CD4-positive, alpha-beta T cell treated with Interleukin-15 for 1 hour (primary cell): ENCODE data around the gene SERPIND1.

ENCODE experiments used
- DNase-seq: peaks from one replicate; pipeline ENCODE4 v3.0.0-alpha.2; 2020

Gene SERPIND1

DNA sequence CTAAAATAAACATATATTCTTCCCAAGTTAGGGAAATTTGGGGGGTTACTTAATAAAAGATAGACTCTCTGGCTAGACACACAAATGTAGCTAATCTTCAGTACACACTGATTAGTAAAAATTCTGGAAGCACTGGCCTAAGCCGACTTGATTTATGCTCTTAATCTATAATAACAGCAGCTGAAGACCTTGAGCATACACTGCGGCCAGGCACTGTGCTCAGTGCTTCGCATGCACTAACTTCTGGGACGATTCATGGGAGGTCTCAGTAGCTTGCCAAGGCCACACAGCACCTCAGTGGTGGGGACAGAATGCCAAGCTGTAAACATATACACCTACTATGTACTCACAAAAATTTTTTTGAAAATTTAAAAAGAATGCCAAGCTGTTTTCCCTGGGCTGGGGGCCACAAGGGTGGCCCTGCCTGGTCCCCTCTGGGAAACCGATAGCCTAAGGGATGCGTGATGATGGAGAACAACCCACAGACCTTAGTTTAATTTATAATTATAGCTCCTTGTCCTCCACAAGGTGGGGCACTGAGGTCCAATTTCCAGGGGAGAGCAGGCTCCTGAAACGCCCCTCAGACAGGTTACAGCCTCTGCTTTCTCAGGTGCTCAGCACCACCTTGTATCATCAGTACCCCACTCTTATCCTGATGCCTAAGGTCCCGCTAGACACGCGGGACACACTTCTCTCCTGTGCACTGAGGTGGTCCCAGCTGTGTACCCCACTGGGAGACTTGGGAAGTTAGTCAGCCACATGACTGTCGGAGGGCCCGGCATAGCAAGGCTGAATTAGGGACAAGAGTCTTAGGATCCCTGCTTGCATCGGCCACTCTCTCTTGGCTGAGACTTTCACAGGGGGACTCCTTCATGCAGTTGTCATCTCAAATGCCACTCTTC is 20.1 kb downstream of the SERPIND1 start:
- DNase-seq = no peak

DNA sequence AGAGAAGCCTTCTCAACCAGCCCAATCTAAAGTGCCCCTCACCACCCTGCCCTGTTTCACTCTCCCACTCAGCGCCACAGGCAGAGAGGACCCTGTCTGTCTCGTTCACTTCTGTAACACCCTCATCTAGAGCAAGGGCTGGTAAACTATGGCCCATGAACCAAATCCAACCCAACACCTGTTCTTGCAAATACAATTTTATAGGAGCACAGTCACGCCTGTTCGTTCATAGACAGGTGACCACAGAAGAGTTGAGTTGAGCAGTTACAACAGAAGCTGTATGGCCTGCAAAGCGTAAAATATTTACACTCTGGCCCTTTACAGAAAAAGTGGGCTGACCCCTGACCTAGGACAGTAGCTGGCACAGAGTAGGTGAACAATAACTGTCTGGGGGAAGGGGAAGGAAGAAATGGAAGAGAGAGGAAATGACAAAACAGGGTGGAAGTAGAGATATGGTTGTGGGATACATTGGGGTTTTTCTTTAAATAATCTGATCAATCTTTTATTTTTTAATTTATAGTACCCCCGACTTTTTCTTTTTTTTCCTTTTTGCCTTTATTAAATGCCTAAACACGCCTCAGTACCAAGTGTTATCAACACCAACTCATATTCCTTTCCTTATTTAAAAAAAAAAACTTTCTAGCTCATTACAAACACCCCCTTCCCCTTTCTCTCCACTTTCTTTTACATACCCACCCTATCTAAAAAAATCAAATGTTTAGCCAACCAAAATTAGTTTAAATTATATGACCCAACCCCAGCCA is 20.9 kb downstream of the SERPIND1 start:
- DNase-seq = no peak

DNA sequence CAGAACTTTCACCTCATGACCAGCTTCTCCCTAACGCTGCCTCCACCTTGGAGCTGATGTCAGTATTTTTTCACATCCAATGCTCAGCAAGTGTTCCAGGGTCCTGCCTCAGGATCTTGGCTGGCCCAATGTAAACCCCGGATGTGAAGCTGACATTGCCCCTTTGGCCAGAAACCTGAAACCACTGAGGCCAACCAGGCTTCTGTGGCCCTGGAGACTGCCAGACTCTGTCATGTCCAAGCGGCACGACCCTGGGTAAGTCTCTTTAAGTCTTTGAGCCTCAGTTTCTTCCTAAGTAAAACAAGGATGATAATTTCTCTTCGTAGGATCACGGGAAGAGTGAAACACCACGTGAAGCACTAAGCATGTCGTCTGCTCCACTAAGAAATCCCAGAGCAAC is 22.8 kb downstream of the SERPIND1 start:
- DNase-seq = no peak

DNA sequence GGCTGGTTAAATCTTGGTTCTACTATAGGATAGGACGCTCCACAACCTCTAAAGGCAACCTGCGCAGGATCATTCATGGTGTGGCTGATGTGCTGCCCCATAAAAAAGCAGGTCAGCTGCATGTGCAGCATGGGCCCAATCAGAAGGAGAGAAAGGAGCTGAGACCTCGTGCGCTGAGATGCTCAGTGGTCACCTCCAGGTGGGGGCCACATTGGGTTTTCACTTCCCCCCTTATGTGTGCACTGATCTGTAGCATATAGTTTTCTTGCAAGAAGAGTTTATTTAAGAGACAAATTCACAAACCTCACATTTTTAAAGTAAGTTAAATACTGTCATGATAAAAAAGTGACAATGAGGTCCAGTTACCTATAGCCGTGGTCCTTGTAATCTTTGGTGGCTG is 24.3 kb downstream of the SERPIND1 start:
- no peak for DNase-seq

DNA sequence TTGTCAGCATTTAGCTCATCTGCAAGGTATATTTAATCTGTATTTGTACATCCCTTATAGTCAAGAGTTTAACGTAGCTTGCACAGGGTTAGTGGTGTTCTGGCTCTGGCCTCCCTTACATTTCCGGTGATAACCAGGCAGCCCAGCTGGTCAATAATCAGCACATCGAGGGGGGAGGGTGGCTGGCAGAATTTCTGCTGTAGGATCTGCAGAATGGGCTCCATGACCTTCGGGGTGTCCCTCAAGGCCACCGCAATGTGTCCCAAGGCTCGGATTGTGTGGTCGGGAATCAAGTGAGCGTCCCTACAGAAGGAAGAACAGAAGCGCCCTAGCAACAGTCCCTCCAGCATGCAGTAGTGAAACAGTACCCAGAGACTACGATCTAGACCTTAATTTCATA is 25.1 kb downstream of the SERPIND1 start:
- DNase-seq = no peak

DNA sequence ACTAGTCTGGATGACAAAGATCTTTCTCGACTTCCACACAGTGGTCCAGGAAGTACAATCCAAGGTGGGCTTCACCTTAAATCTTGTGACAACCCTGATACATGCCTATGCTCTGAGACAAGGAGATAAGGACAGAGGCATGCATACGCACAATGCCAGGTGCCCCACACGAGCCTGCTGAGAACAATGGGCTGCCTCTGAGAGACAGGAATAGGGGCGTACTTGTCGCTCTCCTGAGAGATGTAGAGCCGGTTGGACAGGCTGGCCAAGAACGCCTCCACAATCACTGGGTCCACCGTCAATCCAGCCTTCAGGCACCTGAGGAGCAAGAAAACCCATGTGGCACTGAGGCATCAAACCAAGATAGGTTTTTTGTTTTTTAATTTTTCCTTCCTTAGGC is 25.5 kb downstream of the SERPIND1 start:
- no peak for DNase-seq

DNA sequence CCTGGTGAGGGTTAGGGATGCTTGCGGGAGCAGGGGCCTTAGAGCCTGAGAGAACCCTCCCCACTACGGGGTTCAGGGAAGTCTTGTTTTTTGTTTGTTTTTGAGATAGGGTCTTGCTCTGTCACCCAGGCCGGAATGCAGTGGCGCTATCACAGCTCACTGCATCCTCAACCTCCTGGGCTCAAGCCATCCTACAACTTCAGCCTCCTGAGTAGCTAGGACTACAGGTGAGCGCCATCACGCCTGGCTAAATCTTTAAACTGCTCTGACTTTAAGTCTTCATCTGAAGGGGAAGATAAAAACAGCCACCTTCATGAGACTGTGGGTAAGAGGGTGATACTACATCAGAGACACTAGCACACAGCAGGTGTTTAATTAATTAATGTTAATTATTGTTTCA is 28.5 kb downstream of the SERPIND1 start:
- DNase-seq = no peak

DNA sequence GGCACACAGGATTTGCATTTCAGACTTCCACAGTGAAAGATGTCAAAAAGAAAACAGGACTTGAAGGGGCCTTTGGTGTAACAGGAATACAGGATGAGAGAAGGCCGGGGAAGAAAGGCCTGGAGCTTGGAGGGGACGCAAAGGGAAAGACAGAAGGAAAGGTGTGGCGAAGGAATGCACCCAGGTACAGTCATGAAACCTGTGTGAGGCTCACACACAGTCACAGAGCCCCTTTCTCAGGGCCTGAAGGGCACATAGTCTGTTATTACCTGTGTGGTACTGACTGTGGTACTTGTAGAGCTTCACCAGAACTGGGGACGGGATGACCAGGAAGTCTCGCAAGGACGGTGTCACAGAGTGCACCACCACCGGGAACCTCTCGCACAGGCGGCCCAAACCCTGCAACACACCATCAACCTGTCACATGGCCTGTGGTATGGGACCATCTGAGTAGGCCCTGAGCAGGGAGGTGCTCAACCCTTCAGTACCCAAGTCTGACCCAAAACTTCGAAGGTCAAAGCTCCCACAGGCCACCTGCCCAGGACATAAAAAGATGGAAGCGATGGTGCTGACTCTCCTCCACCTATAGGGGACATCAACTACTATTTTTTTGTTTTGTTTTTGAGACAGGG is 29.1 kb downstream of the SERPIND1 start:
- no peak for DNase-seq

DNA sequence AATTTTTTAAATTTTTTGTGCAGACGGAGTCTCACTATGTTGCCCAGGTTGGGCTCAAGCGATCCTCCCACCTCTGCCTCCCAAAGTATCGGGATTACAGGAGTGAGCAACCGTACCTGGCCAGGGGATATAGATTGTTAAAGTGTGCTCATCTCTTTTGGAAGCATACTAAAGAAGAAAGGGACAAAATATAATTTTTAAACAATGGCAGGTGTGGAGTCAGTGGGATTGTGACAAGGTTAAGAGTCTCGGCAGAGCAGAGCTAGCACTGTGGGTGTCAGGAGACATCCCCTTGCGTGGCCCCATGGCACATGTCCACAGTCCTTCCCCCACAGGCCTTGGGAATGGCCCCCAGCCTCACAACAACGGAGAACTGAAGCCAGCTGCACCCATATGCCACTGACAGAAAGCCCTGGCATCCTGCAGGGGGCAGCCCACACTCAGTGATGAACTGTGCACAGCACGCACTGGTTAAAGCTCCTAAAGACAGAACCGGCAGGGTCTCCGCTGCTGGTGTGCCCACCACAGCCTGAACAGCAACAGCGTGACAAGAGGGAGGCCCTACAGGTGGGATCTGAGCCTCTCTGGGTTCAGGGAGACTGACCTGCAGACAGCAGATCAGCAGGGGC is 29.9 kb downstream of the SERPIND1 start:
- no peak for DNase-seq

DNA sequence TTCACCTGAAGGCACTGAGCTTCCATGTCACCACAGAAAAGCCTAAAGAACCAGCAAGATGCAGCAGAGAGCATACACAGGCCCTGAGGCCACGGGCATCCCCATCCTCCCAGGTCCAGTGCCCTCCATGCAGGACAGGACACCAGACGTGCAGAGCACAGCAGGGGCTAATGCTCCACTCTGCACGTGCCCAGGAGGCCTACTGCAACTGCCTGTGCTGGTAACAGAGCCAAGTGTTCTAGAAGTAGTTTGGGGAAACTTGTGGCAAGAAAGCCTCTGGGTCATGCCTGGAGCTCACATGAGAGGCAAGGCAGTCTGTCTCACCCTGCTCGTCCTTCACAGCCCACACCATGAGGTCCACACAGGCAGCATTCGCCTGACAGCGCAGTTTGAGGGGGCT is 30.7 kb downstream of the SERPIND1 start:
- no peak for DNase-seq

DNA sequence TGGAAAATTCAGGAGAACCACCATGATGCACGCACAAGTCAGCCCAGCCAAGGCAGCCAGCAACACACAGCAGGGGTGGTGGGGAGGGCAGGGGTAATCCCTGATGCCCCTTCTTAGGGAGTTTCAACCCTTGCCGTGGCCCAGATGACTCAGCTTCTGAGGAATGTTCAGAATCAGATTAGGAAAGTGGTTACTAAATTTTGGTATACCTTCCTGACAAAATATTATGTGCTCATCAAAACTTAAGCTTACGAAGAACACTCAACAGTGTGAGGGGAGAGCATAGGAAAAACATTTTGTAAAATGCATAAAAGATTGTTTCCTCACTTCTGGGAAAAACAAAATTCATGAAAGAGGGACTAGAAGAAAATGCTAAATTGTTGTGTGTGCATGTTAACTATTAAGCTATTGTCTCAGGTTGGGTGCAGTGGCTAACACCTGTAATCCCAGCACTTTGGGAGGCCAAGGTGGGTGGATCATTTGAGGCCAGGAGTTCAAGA is 32.1 kb downstream of the SERPIND1 start:
- DNase-seq = no peak

DNA sequence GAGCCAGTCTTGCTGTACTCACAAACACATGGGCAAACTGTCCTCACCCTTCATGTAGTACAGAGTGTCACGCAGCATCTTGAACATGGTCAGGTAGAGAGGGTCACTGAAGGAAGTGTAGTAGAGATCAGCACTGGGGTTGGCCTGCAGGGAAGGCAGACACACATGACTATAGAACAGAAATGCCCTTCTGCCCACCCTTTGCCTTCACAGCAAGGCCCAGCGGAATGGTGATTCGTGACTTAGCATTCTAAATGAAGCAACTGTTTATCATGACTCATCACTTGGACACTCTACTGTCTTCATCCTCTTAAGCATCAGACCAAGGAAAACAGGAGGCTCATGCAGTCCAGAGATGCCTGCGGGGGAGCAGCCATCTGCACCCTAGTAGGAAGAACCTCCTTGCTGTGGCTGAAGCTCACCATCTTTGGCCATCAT is 33.4 kb downstream of the SERPIND1 start:
- DNase-seq = no peak

DNA sequence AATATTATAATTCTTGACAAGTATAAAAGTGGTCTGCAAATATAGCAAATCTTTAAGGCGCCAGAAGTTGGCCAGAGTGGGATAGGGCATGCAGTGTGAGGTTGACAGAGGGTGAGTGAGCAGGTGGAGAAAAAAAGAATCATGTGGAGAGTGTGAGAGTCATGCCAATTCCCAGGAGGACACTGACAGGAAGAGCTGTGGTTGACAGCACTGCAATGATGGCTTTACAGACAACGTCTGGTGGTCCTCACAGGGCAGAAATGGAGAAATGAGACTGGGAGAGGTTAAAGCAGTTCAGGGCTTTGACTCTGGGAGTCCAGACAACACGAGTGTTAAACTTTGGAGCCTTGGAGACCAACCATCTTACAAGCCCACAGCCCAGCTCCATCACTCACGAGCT is 34.9 kb downstream of the SERPIND1 start:
- DNase-seq = no peak

DNA sequence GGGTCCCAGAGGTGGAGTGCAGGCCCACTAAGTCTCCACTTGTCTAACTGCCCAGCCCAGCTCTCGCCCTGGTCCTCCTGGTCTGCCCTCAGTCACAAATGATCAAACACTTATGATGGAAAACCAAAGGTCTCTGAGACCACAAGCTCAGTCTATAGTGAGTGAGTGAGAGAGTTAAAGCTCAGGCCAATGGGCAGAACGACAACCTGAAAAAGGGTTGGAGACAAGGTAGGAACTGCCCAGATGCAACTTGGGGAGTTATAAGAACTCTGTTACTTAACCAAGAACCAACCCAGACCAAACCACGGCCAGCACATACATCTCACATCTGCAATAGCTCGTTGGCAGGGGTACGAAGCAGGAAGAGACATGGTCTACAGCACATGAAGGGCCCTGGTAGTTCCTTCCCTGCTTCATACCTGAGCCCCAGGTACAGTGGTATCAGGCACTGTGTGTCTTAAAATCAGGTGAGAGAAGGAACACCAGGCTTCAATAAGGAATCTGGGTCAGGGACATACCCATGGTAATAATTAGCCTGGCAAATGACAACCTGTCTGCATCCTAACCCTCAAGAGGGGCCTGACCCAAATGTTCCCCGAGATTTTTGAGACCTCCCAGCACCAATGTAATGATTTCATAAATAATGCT is 35.7 kb downstream of the SERPIND1 start:
- no peak for DNase-seq

DNA sequence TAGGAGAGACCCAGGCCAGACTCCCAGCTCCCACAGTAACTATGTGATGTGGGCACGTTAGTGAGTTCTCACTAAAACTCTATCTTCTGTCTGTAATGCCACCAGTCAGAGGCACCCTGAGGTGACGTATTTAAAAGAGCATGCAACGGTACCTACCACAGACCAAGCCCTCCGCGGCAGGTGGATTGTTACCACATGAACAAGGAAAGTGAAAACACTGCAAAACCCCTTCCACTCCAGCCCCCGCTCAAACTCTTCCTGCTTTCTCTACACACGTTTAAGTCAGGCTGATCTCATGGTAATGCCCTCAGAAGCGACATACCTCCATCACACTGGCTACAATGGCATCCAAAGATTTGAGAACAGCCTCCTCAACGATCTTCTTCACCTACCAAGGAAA is 36.7 kb downstream of the SERPIND1 start:
- DNase-seq = peak; percentile 31

DNA sequence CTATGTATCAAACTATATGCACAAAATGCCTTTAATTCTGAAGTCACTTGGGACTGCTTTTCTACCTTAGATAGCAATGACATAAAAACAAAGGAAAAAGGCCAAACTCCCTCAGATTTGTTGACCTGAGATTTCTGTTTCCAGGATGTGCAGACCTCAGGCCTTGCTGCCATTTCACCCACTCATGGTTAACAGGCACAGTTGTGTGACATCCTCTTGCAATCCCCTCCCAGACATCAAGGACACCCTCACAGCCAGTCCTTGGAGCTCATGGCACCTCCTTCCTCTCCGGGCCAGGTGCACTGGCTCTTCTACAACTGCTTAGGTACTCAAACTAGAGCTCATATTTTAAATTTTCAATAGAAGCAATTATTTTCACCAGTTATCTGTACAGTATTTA is 37.3 kb downstream of the SERPIND1 start:
- DNase-seq = no peak

DNA sequence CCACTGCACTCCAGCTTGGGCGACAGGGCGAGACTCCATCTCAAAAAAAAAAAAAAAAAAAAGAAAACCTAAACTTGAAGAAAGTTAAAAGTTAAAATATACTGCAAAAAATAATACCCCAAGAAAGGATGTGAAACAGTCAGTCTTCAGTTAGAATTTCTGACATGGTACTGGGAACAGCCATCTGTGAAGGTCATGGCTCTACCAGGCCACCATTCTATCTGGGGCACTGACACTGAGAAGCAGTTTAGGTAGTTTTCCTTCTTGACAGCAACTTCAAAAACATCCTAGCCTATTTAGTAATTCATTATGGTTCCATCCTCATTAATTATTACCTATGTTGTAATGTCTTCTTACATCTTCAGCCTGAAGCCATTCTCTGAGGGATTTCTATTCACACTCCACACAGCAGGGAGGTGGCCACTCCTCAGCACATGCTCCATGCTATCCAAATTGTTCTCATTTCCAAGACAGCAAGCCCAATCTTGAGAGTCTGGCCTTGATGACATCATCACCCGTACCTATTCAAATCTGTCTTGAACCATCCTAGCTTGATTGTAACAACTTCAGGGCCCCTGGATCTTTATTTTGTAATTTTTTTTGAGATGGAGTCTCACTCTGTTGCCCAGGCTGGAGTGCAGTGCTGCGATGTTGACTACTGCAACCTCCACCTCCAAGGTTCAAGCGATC is 38.2 kb downstream of the SERPIND1 start:
- no peak for DNase-seq

DNA sequence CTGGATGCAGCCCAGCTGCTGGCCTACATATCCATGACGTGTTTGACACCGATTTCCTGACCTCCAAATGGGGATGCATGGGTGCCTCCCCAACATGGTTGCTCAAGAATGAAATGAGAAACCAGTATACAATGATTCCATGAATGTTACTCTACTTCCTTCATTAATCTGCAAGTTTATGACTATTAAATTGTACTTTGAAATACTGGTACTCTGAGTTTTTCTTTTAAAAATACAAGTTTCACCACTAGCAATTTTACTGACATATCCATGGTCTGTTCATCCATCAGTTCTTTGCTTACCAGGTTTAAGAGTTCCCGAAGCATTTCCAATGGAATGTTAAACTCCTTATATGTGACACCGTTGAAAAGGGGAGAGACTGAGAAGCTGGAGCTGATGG is 39.1 kb downstream of the SERPIND1 start:
- no peak for DNase-seq

DNA sequence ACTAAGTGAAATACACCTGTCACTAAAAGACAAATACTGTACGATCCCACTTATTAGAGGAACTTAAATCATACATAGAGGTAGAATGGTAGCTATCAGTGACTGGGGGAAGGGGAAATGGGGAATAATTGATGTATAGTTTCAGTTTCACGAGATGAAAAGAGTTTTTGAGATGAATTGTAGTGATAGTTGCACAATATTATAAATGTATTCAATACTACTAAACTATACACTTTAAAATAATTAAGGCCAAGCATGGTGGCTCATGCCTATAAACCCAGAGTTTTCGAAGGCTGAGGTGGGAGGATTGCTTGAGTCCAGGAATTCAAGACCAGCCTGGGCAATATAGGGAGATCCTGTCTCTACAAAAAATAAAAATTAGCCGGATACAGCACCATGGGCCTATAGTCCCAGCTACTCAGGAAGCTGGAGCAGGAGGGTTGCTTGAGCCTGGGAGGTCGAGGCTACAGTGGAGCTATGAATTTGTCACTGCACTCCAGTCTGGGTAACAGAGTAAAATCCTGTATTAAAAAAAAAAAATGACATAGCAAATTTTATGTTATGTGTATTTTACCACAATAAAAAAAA is 40.4 kb downstream of the SERPIND1 start:
- no peak for DNase-seq

DNA sequence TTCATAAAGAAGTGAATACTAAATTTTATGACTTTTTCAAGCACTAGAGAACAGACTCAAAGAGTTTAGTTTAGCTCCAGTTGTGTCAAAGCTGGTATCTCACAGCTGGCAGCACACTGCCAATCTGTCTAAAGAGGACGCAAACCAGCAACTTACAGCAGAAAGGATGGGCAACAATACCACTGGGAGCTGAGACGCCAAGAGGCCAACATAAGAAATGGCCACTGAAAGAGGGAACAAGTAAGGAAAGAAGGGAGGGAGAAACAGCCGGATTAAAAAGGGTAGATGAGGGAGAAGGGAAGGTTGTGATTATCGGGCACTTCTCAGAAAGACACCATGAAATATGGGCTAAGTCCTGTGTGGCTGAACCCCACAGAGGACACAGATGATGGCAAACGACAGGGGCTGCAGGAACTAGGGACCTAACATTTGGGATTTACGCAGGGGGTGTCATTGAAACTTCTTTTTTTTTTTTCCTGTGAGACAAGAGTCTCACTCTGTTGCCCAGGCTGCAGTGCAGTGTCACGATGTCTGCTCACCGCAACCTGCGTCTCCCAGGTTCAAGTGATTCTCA is 41.7 kb downstream of the SERPIND1 start:
- DNase-seq = no peak

DNA sequence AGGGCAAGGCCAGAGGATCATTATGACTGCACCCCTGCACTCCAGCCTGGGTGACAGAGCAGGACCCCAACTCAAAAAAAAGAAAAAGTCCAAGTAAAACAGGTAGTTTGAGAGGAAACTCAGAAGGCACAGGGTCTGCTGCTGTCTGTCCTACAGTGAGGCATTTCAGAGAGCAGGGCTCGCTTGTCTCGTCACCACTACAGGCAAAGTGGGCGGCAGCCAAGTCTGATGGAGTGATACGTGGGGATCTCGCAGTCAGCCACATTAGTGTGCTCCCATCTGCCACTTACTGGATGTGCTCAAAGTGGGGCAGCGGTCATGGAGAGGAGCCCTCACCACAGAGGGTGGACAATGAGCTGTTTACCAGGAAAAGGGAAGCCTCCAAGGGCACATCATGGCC is 42.6 kb downstream of the SERPIND1 start:
- DNase-seq = no peak
